Epithelial cell of esophagus (primary cell): ENCODE results near the gene LCNL1.

Experiments used
- DNase-seq: peaks from one replicate; pipeline ENCODE4 v3.0.0; 2010; ENCODE audit warnings: low read depth
- H3K4me3 ChIP-seq: 2 replicates; pipeline ENCODE4 v1.5.1; 2011; ENCODE audit warnings: mild to moderate bottlenecking, low read length, control low read depth
- CTCF ChIP-seq: IDR thresholded peaks from 2 replicates; pipeline ENCODE4 v1.5.1; 2011; ENCODE audit warnings: low read depth, mild to moderate bottlenecking, low read length, control low read depth, inconsistent platforms; ENCODE audit not compliant: insufficient read depth; ENCODE audit errors: missing control alignments

The LCNL1 gene

GRCh38 chr9:136952876-136953770, 29.7 kb upstream of the LCNL1 start:
- TF ChIP-seq CTCF = no peak

GRCh38 chr9:136953771-136954269, 29.0 kb upstream of the LCNL1 start:
- no peak for DNase-seq
- H3K4me3 ChIP-seq = no peak overlapping the region
- TF ChIP-seq CTCF = no peak

More at GRCh38 chr9:136952876-136953770, 29.7 kb upstream of the LCNL1 start:
- no peak overlapping the region for H3K4me3 ChIP-seq
- no peak for DNase-seq

- DNase-seq = no peak
- TF ChIP-seq CTCF = no peak
- no peak overlapping the region for H3K4me3 ChIP-seq
Measured at GRCh38 chr9:136954270-136955083, 28.3 kb upstream of the LCNL1 start.

- no peak for DNase-seq
- H3K4me3 ChIP-seq = no peak overlapping the region
- TF ChIP-seq CTCF = no peak
Measured at GRCh38 chr9:136955202-136955942, 27.4 kb upstream of the LCNL1 start.

- no peak for TF ChIP-seq CTCF
- H3K4me3 ChIP-seq = no peak overlapping the region
- no peak for DNase-seq
Measured at GRCh38 chr9:136955943-136956335, 26.9 kb upstream of the LCNL1 start.

GRCh38 chr9:136956604-136957003, 26.2 kb upstream of the LCNL1 start:
- no peak for TF ChIP-seq CTCF
- H3K4me3 ChIP-seq = no peak overlapping the region
- DNase-seq = no peak
